NCI-H524 (cell line): Measurements from ENCODE around the gene ABCB1.
"Not testable (repeated sequence)": the region's sequence is repeated elsewhere in the genome, so short reads cannot be mapped to it uniquely, and the experiment has no call there.

Experiments used
- DNase-seq, 2 experiments: peaks; one replicate each; lab custom pipeline; 2025; lab: John Stamatoyannopoulos, UW

The ABCB1 gene

DNA sequence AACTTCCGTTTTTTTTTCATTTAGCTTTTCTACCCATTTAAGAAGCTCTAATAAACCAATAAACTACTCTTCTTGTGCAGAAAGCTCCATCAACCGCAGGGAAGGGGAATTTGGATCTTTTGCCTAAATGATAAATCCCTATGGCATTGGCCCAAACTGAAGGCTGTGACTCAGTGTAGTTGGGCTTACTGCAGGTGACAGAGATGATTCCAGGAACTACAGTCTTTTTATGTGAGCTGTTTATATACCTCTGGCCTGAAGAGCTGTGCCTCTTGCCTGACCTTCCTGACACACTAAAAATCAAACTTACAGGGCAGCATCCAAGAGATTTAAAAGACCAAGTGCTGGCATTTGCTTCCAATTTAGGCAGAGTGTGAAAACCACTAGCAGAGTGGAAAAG lies 25.2 kb downstream of the ABCB1 start:
- DNase-seq, result no peak

DNA sequence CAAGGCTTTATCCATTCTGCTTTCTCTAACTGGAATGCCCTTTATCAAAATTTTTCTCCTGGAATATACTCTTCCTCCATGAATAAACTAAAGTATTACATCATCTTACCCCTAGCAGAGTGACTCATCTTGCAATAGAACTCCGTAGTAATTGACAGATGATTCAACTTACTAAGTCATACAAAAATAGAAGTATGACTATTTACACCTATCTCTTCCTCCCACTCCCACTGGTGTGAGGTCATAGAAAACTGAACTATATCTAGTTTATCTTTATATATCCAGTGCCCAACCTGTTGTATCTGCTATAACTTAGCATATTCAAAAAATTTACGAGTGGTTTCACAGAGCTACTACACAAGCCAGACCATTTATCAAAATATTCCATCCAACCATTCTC lies 26.1 kb downstream of the ABCB1 start:
- DNase-seq, result no peak

DNA sequence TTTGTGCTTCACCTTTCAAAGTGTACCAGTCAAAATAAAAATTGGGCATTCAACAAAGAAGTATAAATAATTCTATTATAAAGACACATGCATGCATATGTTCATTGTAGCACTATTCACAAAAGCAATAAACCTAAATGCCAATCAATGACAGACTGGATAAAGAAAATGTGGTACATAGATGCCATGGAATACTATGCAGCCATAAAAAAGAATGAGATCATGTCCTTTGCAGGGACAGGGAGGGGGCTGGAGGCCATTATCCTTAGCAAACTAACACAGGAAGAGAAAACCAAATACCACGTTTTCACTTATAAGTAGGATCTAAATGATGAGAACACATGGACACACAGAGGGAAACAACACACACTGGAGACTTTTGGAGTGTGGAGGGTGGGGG lies 28.2 kb downstream of the ABCB1 start:
- not testable (repeated sequence) for DNase-seq

DNA sequence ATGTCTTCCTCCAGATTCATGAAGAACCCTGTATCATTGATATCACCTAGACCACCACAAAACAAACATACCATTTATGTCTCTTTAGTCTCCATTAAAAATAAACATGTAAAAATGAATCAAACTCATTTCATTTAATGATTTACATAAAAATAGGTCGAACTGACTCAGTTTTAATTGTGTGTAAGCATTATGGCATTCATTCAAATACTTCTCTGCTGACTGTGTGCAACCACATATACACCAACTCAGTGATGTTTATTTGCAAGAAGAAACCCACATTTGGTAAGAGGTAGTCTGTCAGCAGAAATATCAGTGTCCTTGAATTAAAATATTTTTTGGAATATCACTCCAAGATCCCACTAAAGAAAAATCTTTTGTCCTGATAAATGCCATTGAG lies 30.5 kb downstream of the ABCB1 start:
- DNase-seq, result no peak

DNA sequence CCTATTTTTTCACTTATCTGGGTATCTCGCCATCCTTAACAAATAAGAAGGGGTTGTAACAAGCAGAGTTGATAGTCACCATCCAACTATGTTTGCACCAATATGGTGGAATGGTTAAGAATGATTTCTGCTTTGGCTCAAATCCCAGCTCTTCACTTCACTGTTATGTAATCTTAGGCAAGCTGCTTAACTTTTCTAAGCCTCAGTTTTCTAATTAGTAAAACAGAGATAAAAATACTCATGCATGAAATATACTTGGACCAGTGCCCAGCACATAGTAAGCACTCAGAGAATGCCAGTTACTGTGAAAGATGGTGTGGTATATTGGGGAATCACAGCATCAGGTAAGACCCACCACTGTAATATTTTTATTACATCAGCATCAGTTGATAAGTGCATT lies 33.6 kb downstream of the ABCB1 start:
- DNase-seq, result peak; percentile 28 to 46

DNA sequence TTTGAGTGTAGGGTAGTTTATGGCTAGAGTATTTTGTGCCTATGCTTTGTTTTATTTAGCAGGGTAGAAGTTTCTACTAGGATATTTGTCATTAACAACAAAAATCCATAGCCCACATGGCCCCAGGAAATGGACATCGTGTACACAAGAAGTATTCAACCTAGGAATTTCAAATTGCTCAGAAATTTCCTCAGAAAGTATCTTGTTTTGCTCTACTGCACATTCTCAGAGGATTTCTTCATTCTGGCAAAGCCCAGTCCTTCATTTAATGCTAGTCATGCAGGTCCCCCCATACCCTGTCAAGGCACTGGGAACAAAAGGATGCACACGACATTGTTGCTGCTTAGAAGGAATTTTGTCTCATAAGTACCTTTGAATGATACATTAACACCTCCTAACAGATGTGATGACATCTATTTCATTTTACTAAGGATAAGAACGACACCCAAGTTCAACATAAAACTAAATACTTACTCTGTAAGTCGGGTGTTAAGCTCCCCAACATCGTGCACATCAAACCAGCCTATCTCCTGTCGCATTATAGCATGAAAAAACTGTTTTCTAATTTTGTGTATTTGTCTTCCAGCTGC lies 34.3 kb downstream of the ABCB1 start:
- no peak for DNase-seq

DNA sequence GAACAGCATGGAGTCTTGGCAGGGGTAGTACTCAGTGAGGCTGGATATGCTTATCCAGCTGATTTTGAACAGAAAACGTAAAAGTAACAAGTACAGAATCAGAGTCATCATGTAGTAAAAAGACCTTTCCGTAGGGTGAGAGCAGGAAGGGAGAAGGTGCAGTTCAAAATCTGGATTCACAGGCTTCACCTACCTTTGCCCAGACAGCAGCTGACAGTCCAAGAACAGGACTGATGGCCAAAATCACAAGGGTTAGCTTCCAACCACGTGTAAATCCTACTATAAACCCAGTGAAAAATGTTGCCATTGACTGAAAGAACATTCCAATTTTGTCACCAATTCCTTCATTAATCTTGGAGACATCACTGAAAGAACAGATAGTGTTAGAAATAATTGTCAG lies 34.8 kb downstream of the ABCB1 start:
- no peak for DNase-seq

DNA sequence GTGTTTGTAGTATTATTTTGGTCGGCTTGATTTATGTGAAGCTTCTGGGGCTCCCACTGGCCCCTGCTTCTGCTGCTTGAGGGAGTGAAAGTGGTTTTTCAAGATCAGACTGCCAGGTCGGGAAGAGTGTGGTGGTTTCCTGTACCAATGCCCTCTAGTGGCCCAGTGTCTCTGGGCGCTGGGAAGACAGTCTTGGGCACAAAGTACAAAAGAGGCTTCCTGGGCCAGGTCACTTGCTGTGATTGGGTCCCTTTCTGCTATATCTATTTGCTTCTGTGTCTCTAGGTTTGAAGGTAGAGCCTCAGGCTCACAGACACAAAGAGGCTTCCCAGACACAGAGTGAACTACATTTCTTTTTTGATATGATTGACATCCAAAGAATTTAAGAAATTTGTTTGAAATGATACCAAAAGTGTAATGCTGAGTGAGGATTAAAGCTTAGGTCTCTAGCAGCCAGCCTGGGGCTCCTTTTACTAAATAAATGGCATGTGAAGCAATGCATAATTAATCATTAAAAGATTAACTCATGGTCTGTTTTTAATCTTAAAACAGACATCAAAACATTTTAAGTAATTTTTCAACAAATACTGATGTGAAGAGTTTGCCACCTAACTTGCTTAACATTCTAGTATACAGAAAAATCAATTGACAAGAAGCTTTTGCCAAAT lies 36.3 kb downstream of the ABCB1 start:
- DNase-seq, result peak in 1 of 2 experiments; percentile 31

DNA sequence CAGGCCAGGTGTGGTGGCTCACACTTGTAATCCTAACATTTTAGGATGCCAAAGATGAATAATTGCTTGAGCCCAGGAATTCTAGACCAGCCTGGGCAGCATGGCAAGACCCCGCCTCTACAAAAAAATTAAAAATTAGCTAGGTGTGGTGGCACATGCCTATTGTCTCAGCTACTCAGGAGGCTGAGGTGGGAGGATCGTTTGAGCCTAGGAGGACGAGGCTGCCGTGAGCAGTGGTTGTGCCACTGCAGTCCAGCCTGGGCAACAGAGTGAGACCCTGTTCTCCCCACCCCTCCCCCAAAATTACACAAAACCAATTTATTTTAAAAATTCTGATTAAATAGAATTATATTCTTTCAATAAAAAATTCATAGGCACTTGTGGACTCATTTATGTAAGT lies 39.0 kb downstream of the ABCB1 start:
- DNase-seq, result no peak

DNA sequence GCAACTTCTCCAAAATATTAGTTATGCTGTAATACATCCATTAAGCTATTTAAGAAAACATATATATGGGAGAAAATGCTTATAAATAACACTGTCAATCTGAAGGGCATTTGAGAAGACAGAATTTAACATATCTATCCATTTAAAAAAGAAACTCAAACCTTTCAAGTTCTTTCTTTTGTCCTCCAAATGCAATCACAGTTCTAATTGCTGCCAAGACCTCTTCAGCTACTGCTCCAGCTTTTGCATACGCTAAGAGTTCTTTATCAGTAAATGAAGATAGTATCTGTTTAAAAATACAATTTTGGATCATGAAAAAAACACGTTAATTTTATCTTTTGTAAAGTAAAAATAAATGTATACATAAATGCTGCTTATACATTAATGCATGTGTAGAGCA lies 39.6 kb downstream of the ABCB1 start:
- no peak for DNase-seq

DNA sequence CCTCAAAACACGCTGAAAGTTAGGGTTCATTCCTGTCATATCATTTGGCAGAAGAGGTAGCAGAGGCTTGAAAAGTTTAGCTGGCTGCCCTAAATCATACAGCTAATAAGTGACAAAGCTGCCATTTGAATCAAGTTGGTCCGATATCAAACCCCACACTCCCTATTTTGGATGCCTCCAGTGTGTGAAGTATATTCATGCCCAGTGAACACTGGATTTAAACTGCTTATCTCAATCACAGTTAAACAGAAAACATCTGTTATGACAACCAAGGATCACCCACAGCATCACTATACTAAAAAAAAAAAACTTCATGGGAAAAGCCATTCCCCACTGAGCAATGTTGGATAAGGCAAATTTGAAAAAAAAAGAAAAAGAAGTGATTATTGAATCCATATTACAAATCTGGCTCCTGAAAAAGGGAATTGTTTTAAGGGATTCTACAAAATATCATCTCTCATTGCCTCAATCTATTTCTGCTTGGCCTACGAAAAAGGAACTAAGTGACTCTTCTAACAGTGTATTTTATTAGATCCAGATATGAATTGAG lies 48.3 kb downstream of the ABCB1 start:
- no peak for DNase-seq

DNA sequence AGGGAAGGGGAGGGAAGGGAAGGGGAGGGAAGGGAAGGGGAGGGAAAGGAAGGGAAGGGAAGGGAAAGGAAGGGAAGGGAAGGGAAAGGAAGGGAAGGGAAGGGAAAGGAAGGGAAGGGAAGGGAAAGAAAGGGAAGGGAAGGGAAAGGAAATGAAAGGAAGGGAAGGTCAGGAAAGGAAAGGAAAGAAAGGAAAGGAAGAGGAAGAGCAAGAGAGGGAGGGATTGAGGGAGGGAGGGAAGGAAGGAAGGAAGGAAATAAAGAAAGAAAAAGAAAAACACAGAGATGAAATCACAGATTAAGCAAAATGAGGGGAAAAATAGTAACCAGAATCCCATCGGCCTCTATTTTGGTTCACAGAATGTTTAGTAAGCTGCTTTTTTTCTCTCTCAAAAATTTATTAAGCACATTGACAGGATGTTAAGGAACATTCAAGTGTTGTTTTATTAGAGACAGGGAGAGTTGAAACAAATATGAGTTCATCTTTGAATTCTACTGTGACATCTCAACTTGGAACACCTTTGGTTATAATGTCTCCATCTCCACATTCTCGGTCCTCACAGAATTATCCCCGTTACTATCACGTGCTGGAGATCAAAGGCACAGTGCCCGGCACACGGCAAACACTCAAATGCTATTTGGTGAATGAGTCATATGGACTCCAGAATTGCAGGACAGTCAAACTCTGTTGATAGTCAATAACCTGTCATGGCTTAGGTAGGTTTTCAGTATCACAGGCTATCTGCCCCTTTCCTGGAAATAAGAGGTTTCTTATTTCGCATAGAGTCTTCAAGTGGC lies 52.4 kb downstream of the ABCB1 start:
- no peak for DNase-seq

DNA sequence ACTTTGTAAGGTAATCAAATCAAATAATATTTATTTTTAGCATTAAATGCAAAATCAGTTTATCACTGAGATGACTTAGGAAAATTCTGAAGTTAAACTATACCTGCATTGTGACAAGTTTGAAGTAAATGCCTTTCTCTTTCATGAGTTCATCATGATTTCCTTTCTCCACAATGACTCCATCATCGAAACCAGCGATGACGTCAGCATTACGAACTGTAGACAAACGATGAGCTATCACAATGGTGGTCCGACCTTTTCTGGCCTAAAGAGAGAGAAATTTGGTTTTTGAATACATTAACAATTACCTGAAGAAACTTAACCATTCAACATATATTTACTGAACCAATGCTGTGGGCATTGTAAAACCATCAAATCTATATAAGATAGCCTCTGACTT lies 54.9 kb downstream of the ABCB1 start:
- DNase-seq, result no peak

DNA sequence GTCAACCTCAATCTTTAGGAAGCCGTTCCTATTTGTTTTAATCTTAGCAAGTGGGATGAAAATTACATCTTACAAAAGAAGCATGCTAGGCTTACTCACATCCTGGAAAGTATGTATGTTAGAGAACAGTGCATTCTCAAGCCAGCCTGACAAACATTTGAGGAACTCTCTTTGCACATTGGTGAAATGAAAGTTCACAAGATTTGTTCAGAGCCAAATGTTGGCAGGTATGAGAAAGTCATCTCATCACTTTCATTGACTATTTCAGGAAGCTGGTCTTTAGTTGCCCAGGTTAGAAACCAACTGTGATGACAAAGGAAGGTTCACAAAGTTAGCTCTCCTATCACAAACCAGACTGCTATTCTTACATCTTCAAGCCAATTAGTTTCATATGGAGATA lies 57.1 kb downstream of the ABCB1 start:
- DNase-seq, result no peak

DNA sequence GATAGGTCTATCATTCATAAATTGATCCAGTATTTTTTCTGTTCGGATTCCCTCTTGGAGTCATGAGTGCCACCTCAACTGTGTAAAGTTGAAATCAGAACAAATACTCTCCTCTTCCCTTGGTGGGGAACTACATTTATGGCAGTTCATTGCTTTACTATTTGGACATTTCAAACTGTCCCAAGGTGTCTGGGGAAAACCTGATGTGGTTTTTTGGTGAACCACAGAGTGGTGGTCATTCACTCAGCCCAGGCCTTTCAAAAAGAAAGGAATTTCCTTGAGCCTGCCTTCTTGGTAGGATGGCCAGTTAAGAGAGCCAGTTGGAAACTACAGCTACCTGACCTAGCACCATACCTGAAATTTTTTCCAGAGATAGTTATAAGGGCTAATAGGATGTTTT lies 59.0 kb downstream of the ABCB1 start:
- no peak for DNase-seq

DNA sequence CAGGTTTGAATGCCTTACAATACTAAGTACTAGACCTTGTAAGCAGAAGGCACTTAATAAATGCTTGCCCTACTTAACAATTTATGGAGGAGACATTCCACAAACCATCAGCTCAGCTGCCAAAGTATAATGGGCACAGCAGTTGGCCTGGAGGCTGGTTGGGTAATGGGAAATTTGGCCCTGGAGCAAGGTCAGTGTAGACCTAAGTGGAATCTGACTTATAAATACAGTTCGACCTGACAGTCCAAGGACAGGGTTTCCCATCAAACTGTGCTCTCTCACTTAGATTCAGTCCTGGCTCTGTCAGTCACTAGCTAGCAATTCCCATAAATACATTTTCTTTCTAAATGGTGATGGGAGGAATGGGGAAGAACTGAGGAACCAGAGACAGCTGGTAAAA lies 62.6 kb downstream of the ABCB1 start:
- no peak for DNase-seq

DNA sequence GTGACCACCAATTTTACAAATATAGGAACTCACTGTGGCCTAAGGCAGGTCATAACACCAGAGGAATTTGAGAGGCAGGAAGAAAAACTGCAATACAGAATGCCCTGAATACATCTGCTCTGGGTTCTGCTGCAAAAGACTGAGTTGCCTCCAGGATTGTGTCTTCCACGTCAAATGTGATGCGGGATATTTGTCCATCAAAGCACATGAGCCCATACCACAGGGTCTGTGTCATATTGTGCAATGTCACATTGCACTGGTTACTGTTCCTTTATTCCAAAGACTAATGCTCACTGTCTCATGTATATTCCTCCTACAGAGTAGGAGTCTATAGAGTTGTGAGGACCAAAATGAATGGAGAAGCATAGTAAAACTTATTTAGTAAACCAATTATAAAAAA lies 66.6 kb downstream of the ABCB1 start:
- DNase-seq, result no peak

DNA sequence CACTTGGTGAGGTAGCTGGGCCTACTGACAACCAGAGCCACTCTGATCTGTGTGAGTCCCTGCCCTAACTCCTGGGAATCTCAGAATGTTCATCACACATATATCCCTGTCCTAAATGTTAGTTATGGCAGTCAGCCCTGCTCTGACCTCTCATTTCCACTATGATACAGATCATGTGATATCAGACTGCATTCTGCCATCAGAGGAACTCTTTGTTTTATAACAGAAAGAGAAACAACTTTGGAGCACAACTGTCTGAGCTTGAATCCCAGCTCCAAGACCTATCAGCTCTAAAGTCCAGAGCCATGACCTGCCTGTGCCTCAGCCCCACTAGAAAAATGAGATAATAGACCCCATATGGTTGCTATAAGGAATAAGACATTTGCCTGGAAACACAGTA lies 70.6 kb downstream of the ABCB1 start:
- DNase-seq, result no peak

DNA sequence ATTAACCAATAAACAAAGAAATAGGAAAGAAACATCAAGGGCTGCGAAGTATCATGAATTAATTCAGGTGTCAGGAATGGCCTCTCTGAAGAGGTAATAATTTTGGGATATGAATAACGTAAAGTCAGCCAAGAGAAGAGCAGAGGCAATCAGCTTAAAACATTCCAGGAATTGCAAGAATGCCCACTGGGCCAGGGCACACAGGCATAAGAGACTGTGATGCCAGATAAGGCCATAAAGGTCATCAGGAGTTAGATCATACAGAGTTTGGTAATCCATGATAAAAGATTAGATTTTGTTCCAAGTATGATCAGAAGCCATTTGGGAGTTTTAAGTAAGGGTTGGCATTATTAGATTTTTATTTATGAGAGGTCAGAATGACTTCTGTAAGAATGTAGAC lies 72.0 kb downstream of the ABCB1 start:
- DNase-seq, result no peak

DNA sequence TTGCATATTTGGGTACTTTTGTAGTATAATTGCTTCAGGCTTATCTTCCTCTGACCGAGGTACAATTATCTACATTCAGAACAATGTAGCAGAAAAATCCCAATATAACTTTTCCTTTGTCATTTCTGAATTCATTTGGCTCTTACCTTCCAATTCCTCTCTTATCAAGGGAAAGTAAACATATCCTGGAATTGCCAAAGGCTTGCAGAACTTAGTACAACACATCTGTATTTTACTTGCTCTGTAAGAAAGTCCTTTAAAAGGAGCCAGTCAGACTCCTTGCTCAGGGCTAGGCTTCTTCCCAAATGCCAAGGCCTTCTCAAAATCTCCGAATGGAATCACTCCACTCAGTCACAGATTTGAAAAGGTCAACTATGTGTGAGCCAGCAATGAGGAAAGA lies 81.9 kb downstream of the ABCB1 start:
- DNase-seq, result no peak

DNA sequence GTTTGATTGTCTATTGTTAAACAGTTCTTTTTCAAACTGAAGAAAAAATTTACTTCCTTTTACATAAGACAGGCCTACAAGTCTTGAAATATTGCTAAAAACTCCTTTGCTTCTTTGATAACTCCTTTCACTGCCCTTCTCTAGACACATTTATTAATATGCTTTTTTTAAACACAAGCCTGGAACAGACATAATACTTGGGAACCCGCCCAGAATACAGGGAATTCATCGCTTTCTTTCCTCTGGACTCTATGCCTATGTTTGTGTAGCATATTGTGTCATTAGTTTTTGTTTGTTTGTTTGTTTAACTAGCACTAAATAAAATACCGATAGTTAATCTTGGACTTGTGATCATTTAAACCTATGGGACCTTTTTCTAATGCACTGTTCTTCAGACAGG lies 82.8 kb downstream of the ABCB1 start:
- DNase-seq, result no peak

DNA sequence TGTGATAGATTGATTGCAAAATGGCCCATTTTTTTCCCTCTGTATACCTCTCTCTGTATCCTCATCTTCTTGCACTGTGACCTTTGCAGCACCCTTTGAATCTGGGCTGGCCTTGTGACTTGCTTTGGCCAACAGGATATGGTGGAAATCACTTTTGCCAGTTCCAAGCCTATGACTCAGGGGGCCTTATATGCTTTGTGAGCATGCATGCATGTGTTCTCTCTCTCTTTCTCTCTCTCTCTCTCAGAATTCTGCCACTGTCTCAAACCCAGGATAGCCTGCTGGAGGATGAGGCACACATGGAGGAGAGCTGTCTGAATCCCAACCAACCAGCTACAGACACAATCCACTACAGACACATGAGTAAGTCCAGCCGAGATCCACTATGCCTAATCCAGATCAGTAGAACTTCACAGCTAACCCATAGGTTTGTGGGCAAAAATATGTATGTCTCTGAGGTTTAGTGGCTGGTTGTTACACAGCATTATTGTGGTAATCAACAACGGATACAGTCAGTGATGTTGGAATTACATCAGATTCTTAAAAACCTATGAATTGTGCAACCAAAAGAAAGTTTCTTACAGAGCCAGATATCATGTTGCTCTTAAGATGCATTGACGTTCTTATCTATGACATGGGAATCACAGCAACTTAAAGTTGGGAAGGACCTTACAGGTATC lies 83.4 kb downstream of the ABCB1 start:
- no peak for DNase-seq
